HL-60 (cell line): ENCODE results near the gene OSBPL3.
A peak's percentile ranks its signal among the peaks of the same experiment; 100 is the strongest.

ENCODE experiments used
- DNase-seq, 2 experiments: peaks; one replicate each; pipeline ENCODE4 v3.0.0-alpha.2; 2010 to 2020; ENCODE audit warnings: low read depth in 1 of 2, low spot score in 1 of 2
- H3K27ac ChIP-seq: fragments of 250-450 bp; sonication (Bioruptor Pico); replicated peaks from 2 replicates; pipeline ENCODE4 v1.5.1; 2020; ENCODE audit warnings: mild to moderate bottlenecking, moderate library complexity
- H3K27me3 ChIP-seq: fragments of 250-450 bp; sonication (Bioruptor Pico); 2 replicates; pipeline ENCODE4 v1.5.1; 2021; ENCODE audit warnings: mild to moderate bottlenecking, moderate library complexity; ENCODE audit not compliant: insufficient read depth, poor library complexity, severe bottlenecking
- H3K4me3 ChIP-seq: replicated peaks from 2 replicates; pipeline ENCODE4 v1.5.1; 2011; ENCODE audit warnings: mild to moderate bottlenecking, control low read depth, low read length; ENCODE audit not compliant: insufficient read depth
- GABPA ChIP-seq: IDR thresholded peaks from 2 replicates; pipeline ENCODE4 v1.6.1; 2012; ENCODE audit warnings: low read depth
- POLR2AphosphoS5 ChIP-seq: IDR thresholded peaks from 2 replicates; pipeline ENCODE4 v1.6.1; 2012; ENCODE audit warnings: low read depth
- SPI1 ChIP-seq: IDR thresholded peaks from 2 replicates; pipeline ENCODE4 v1.6.1; 2012; ENCODE audit warnings: low read depth, mild to moderate bottlenecking, borderline replicate concordance
- TF ChIP-seq, protein P1 (sequence below): IDR thresholded peaks from one replicate; pipeline ENCODE4 v1.5.1; 2011; ENCODE audit warnings: low read length, control low read depth, inconsistent platforms; ENCODE audit not compliant: insufficient read depth
- TF ChIP-seq, protein P2 (sequence below): IDR thresholded peaks from 2 replicates; pipeline ENCODE4 v1.6.1; 2012; ENCODE audit warnings: low read depth; ENCODE audit not compliant: insufficient replicate concordance

Gene OSBPL3

DNA sequence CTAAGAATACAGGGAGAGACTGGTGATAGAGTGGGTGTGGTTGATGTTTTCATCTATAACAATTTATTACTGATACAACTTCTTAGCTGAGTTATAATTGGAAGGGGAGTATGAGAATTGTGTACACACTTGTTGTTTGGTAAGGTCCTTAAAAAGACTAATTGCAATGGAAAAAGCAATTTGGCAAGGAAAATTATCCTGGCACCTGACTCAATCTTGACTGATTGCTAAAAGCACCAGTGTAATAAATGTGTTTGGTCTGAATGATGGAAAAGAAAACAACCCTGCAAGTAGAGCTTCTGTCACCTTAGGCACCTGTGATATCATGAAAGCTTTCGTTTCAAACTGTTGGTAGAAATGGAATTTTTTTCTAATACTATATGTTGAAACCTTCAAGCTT is 216.0 kb downstream of the OSBPL3 start:
- Histone ChIP-seq H3K27ac (no peak overlapping the region), H3K27me3 (no peaks in the 10 kb centered on the region), H3K4me3 (no peak overlapping the region)
- TF ChIP-seq, protein P1, sequence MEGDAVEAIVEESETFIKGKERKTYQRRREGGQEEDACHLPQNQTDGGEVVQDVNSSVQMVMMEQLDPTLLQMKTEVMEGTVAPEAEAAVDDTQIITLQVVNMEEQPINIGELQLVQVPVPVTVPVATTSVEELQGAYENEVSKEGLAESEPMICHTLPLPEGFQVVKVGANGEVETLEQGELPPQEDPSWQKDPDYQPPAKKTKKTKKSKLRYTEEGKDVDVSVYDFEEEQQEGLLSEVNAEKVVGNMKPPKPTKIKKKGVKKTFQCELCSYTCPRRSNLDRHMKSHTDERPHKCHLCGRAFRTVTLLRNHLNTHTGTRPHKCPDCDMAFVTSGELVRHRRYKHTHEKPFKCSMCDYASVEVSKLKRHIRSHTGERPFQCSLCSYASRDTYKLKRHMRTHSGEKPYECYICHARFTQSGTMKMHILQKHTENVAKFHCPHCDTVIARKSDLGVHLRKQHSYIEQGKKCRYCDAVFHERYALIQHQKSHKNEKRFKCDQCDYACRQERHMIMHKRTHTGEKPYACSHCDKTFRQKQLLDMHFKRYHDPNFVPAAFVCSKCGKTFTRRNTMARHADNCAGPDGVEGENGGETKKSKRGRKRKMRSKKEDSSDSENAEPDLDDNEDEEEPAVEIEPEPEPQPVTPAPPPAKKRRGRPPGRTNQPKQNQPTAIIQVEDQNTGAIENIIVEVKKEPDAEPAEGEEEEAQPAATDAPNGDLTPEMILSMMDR = no peak
- TF ChIP-seq GABPA = no peak
- no peak for TF ChIP-seq SPI1
- TF ChIP-seq, protein P2, sequence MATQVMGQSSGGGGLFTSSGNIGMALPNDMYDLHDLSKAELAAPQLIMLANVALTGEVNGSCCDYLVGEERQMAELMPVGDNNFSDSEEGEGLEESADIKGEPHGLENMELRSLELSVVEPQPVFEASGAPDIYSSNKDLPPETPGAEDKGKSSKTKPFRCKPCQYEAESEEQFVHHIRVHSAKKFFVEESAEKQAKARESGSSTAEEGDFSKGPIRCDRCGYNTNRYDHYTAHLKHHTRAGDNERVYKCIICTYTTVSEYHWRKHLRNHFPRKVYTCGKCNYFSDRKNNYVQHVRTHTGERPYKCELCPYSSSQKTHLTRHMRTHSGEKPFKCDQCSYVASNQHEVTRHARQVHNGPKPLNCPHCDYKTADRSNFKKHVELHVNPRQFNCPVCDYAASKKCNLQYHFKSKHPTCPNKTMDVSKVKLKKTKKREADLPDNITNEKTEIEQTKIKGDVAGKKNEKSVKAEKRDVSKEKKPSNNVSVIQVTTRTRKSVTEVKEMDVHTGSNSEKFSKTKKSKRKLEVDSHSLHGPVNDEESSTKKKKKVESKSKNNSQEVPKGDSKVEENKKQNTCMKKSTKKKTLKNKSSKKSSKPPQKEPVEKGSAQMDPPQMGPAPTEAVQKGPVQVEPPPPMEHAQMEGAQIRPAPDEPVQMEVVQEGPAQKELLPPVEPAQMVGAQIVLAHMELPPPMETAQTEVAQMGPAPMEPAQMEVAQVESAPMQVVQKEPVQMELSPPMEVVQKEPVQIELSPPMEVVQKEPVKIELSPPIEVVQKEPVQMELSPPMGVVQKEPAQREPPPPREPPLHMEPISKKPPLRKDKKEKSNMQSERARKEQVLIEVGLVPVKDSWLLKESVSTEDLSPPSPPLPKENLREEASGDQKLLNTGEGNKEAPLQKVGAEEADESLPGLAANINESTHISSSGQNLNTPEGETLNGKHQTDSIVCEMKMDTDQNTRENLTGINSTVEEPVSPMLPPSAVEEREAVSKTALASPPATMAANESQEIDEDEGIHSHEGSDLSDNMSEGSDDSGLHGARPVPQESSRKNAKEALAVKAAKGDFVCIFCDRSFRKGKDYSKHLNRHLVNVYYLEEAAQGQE = no peak
- TF ChIP-seq POLR2AphosphoS5 = no peak
- DNase-seq = no peak

DNA sequence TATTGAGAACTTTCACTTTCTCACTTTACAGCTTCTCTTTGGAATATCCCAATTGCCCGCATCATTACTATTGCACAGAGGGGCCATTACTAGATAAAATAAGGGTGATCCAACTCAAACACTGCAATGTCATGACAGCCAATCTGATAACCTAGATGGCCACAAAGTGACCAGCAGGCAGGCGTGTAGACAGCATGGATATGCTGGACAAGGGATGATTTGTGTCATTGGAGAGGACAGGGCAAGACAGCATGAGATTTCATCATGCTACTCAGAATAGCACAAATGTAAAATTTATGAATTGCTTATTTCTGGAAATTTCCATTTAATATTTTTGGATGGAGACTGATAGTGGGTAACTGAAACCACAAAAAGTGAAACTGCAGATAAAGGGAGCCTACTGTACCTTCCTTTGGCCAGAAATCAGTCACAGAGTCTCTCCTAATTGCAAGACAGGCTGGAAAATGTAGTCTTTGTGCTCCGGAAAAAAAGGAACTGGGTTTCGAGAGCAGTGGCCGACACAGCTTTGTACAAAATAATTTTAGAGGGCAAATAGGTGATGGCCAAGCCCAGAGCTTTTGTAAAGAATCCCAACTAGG is 216.6 kb downstream of the OSBPL3 start:
- no peak for DNase-seq
- peak; percentile 22; the same call in 1 of the 2 replicates for TF ChIP-seq SPI1
- TF ChIP-seq, protein P2 = no peak
- H3K27ac ChIP-seq = no peak overlapping the region
- H3K27me3 ChIP-seq = no peaks in the 10 kb centered on the region
- H3K4me3 ChIP-seq = no peak overlapping the region

DNA sequence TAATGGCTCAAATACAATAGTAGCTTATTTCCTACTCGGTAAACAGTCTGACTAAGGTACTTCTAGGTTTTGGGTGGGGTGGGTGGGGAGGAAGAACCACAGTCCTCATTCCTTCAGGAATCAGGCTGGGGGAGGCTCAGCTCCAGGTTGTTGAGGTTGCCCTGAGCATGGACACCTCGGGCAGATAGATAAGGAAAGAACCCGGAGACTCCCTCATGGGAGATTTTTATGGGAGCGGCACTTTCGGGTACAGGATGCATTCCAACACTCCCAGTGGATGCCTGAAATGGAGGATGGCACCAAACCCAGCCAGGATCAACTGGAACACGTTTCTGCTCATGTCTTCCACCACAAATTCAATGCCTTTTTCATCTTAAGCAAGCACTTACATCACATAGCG is 217.2 kb downstream of the OSBPL3 start:
- H3K27ac ChIP-seq = no peak overlapping the region
- TF ChIP-seq, protein P1 = no peak
- no peak for TF ChIP-seq SPI1
- TF ChIP-seq, protein P2 = no peak
- TF ChIP-seq GABPA = no peak
- no peak for TF ChIP-seq POLR2AphosphoS5
- H3K27me3 ChIP-seq = peaks cover 6% of the 10 kb centered on the region
- DNase-seq = no peak
- no peak overlapping the region for H3K4me3 ChIP-seq

DNA sequence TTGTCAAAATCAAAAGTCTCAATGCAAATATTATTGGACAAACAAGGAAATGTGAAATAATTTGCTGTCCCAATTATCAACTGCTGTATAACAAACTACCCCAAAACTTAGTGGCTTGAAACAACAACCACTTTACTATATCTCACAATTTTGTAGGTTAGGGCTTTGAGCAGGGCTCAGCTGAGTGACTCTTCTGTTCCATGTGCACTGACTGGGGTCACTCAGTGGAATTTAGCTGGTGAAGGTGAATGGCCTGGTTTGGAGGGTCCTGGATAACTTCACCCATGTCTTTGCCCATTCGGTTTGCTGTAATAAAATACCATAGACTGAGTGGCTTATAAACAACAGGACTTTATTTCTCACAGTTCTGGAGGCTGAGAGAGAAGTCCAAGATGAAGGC is 219.0 kb downstream of the OSBPL3 start:
- H3K27me3 ChIP-seq = peaks cover 16% of the 10 kb centered on the region
- no peak for DNase-seq
- no peak overlapping the region for H3K27ac ChIP-seq
- TF ChIP-seq POLR2AphosphoS5 (no peak), SPI1 (no peak), GABPA (no peak)
- TF ChIP-seq, protein P2 = no peak
- TF ChIP-seq, protein P1 = no peak
- no peak overlapping the region for H3K4me3 ChIP-seq
